ENCODE results near the gene C16orf46. TPM values are rescaled to one million over a fixed set of nuclear protein-coding genes. Genes with fewer than 3 reads are reported as not detected.

C16orf46 gene
- total RNA-seq, 4 donors from 2014 or later, result 1.9 TPM; not detected in 3

- Histone ChIP-seq H3K9me3 (no peaks in the 10 kb centered on the region), H3K27me3 (no peaks in the 10 kb centered on the region), H3K36me3 (no peaks in the 10 kb centered on the region), H3K4me3 (no peak overlapping the region), H3K4me1 (no peaks in the 10 kb centered on the region), H3K27ac (no peak overlapping the region)
- intact Hi-C loops (cut with DNase I; ENCODE audit: low total_unique reads), result no loop called here
- TF ChIP-seq CTCF (IDR thresholded peaks at IDR 0.05) (no peak), POLR2A (IDR thresholded peaks at IDR 0.05) (no peak)
- no peak for DNase-seq
Observed at GRCh38 chr16:81053761-81054160, 23.3 kb downstream of the C16orf46 start.

GRCh38 chr16:81042821-81043220 lies 34.2 kb downstream of the C16orf46 start:
- DNase-seq, result no peak
- no peaks in the 10 kb centered on the region for H3K36me3 ChIP-seq
- TF ChIP-seq CTCF (IDR thresholded peaks at IDR 0.05), result no peak
- no peak for TF ChIP-seq POLR2A (IDR thresholded peaks at IDR 0.05)
- no peaks in the 10 kb centered on the region for H3K4me1 ChIP-seq
- intact Hi-C loops (cut with DNase I; ENCODE audit: low total_unique reads), result no loop called here
- no peaks in the 10 kb centered on the region for H3K9me3 ChIP-seq
- no peak overlapping the region for H3K27ac ChIP-seq
- H3K4me3 ChIP-seq, result no peak overlapping the region
- H3K27me3 ChIP-seq, result no peaks in the 10 kb centered on the region

GRCh38 chr16:81041696-81042095 lies 35.3 kb downstream of the C16orf46 start:
- Histone ChIP-seq H3K27ac (no peak overlapping the region), H3K4me3 (no peak overlapping the region), H3K27me3 (no peaks in the 10 kb centered on the region), H3K36me3 (no peaks in the 10 kb centered on the region), H3K9me3 (no peaks in the 10 kb centered on the region), H3K4me1 (no peaks in the 10 kb centered on the region)
- TF ChIP-seq CTCF (IDR thresholded peaks at IDR 0.05) (no peak), POLR2A (IDR thresholded peaks at IDR 0.05) (no peak)
- no peak for DNase-seq
- intact Hi-C loops (cut with DNase I; ENCODE audit: low total_unique reads), result no loop called here

- no peak for TF ChIP-seq CTCF (IDR thresholded peaks at IDR 0.05)
- no peak for TF ChIP-seq POLR2A (IDR thresholded peaks at IDR 0.05)
- Histone ChIP-seq H3K4me1 (no peaks in the 10 kb centered on the region), H3K36me3 (no peaks in the 10 kb centered on the region), H3K9me3 (no peaks in the 10 kb centered on the region), H3K27me3 (no peaks in the 10 kb centered on the region), H3K27ac (no peak overlapping the region), H3K4me3 (no peak overlapping the region)
- DNase-seq, result no peak
- intact Hi-C loops (cut with DNase I; ENCODE audit: low total_unique reads), result no loop called here
Observed at GRCh38 chr16:81040842-81041241, 36.2 kb downstream of the C16orf46 start.

GRCh38 chr16:81040131-81040530 lies 36.9 kb downstream of the C16orf46 start:
- Histone ChIP-seq H3K9me3 (no peaks in the 10 kb centered on the region), H3K4me3 (no peak overlapping the region), H3K36me3 (no peaks in the 10 kb centered on the region), H3K27ac (no peak overlapping the region), H3K27me3 (no peaks in the 10 kb centered on the region), H3K4me1 (no peaks in the 10 kb centered on the region)
- no peak for DNase-seq
- intact Hi-C loops (cut with DNase I; ENCODE audit: low total_unique reads), result no loop called here
- TF ChIP-seq POLR2A (IDR thresholded peaks at IDR 0.05), result no peak
- no peak for TF ChIP-seq CTCF (IDR thresholded peaks at IDR 0.05)

Data from uterus (tissue), 4 donors.